WERI-Rb-1 (cell line): ENCODE data around the gene MYBL2.

Experiments
- DNase-seq: peaks from one replicate; pipeline ENCODE4 v3.0.0-alpha.2; 2020
- H3K27ac ChIP-seq: fragments of 250-450 bp; sonication (Bioruptor Pico); 2 replicates; pipeline ENCODE4 v1.5.1; 2020; ENCODE audit warnings: mild to moderate bottlenecking, moderate library complexity
- H3K27me3 ChIP-seq: fragments of 250-450 bp; sonication (Bioruptor Pico); 2 replicates; pipeline ENCODE4 v1.5.1; 2021; ENCODE audit warnings: mild to moderate bottlenecking, low read depth, moderate library complexity; ENCODE audit not compliant: insufficient read depth, severe bottlenecking
- H3K36me3 ChIP-seq: fragments of 250-450 bp; sonication (Bioruptor Pico); 2 replicates; pipeline ENCODE4 v1.5.1; 2020; ENCODE audit warnings: mild to moderate bottlenecking, moderate library complexity
- H3K4me3 ChIP-seq: 2 replicates; pipeline ENCODE4 v1.5.1; 2011; ENCODE audit warnings: low read depth, mild to moderate bottlenecking, control low read depth, low read length
- H3K9me3 ChIP-seq: fragments of 250-450 bp; sonication (Bioruptor Pico); 2 replicates; pipeline ENCODE4 v1.5.1; 2021; ENCODE audit warnings: mild to moderate bottlenecking, moderate library complexity; ENCODE audit not compliant: severe bottlenecking
- CTCF ChIP-seq: IDR thresholded peaks from 2 replicates; pipeline ENCODE4 v1.5.1; 2011; ENCODE audit warnings: low read depth, mild to moderate bottlenecking, control low read depth, inconsistent platforms, low read length

The MYBL2 gene

GRCh38 chr20:43665466-43666176, 1.3 kb upstream of the MYBL2 start:
- peaks cover 19% of the 10 kb centered on the region for H3K36me3 ChIP-seq
- H3K27ac ChIP-seq = peak overlapping the region; percentile 20; the same call in 1 of the 2 replicates
- DNase-seq = peak; percentile 21
- peaks cover 3% of the 10 kb centered on the region for H3K9me3 ChIP-seq
- no peak overlapping the region for H3K4me3 ChIP-seq
- no peak for TF ChIP-seq CTCF
- no peaks in the 10 kb centered on the region for H3K27me3 ChIP-seq

GRCh38 chr20:43667341-43668132, 623 bp downstream of the MYBL2 start:
- DNase-seq = peak; percentile 50

DNA sequence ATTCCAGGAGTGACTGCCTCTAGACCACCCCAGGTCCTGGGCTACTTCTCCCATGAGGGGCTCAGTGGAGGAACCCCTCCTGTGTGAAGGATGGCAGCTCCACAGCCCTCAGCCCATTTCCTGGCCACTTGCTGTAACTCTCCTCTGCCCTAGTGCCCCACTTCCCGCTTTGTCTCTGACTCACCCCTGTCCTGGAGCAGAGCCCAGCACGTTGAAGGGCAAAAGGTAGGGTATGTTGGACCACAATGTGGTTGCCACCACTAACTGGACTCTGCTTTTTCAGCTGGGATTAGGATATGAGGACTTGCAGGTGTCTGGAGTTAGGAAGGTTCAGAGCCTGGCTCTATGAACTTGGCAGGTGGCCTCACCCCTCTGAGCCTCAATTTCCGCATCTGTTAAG, 2.4 kb downstream of the MYBL2 start:
- H3K4me3 ChIP-seq = no peak overlapping the region
- no peak overlapping the region for H3K27ac ChIP-seq
- H3K27me3 ChIP-seq = no peaks in the 10 kb centered on the region
- no peak for TF ChIP-seq CTCF
- no peak for DNase-seq
- peaks cover 36% of the 10 kb centered on the region for H3K36me3 ChIP-seq
- H3K9me3 ChIP-seq = peaks cover 3% of the 10 kb centered on the region

More at GRCh38 chr20:43667341-43668132, 623 bp downstream of the MYBL2 start:
- H3K9me3 ChIP-seq = peaks cover 3% of the 10 kb centered on the region
- peak overlapping the region; percentile 61 for H3K27ac ChIP-seq
- H3K27me3 ChIP-seq = no peaks in the 10 kb centered on the region
- TF ChIP-seq CTCF = no peak
- H3K4me3 ChIP-seq = peak overlapping the region; percentile 88
- H3K36me3 ChIP-seq = peaks cover 23% of the 10 kb centered on the region

DNA sequence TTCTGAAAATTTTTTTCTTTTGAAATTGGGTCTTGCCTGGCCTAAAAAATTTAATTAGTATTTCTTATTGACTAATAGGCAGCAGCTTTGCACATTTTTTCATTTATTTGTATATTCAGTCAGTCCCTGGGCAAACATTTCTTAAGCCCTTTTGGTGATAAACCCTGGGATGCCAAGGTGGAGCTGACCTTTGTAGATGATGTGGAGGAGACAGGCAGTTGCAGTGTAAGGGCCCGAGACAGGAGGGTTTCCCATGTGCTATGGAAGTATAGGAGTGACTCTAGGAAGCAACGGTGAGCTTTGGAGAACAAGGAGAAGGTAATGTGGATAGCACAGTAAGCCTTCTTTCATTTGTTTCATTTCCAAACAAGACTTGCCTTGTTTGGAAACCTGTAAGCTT, 3.5 kb downstream of the MYBL2 start:
- no peak overlapping the region for H3K4me3 ChIP-seq
- H3K27ac ChIP-seq = no peak overlapping the region
- H3K9me3 ChIP-seq = peaks cover 3% of the 10 kb centered on the region
- H3K27me3 ChIP-seq = no peaks in the 10 kb centered on the region
- no peak for DNase-seq
- TF ChIP-seq CTCF = no peak
- H3K36me3 ChIP-seq = peaks cover 46% of the 10 kb centered on the region

DNA sequence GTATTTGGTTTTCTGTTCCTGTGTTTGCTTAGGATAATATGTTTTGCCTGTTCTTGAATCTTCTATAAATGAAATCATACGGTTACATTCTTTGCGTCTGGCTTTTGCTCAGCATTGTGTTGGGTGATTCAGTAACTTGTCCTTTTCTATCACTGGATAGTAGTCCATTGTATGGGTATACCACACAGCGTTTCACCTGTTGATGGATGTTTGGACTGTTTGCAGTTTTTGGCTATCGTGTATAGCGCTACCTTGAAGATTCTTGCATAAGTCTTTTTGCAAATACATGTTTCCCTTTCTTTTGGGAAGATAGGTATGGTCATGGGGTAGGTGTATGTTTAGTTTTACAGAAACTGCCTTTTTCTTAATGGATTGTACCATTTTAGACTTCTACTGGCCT, 9.5 kb downstream of the MYBL2 start:
- no peak for TF ChIP-seq CTCF
- no peak overlapping the region for H3K4me3 ChIP-seq
- H3K9me3 ChIP-seq = no peaks in the 10 kb centered on the region
- DNase-seq = no peak
- H3K27me3 ChIP-seq = no peaks in the 10 kb centered on the region
- no peak overlapping the region for H3K27ac ChIP-seq
- H3K36me3 ChIP-seq = peaks cover 61% of the 10 kb centered on the region
